Bronchial epithelial cell (primary cell): Measurements from ENCODE around the gene MDH2. TPM values are rescaled to one million over a fixed set of nuclear protein-coding genes. Genes with fewer than 3 reads are reported as not detected.
"Not testable (repeated sequence)": the region's sequence is repeated elsewhere in the genome, so short reads cannot be mapped to it uniquely, and the experiment has no call there.

Experiments
- DNase-seq: peaks from one replicate; pipeline ENCODE4 v3.0.0-alpha.2; 2010; ENCODE audit warnings: low read depth
- FAIRE-seq: peaks from 2 replicates; lab custom pipeline; 2011; peaks lifted over from hg19 to GRCh38; lab: Jason Lieb, UNC
- H3K27me3 ChIP-seq: 2 replicates; pipeline ENCODE4 v1.5.1; 2011; ENCODE audit warnings: low read length; ENCODE audit not compliant: control insufficient read depth, insufficient read depth
- H3K36me3 ChIP-seq: 2 replicates; pipeline ENCODE4 v1.5.1; 2011; ENCODE audit warnings: low read length; ENCODE audit not compliant: control insufficient read depth, insufficient read depth
- H3K4me3 ChIP-seq: 2 replicates; pipeline ENCODE4 v1.5.1; 2011; ENCODE audit warnings: mild to moderate bottlenecking, low read depth, low read length, control low read depth
- CTCF ChIP-seq: IDR thresholded peaks from 2 replicates; pipeline ENCODE4 v1.5.1; 2011; ENCODE audit warnings: mild to moderate bottlenecking, moderate library complexity, low read length, control low read depth, inconsistent platforms; ENCODE audit not compliant: insufficient read depth, severe bottlenecking
- total RNA-seq: library from RNA; depleted of rRNA; stranded (reverse); fragments of >200 nt; gene quantifications from 2 replicates; pipeline ENCODE4 v1.2.1, GENCODE V29; 2014

Gene MDH2
- total RNA-seq, 1 donor from 2014 or later, result 45.0 TPM

GRCh38 chr7:76051840-76052239 is 3.9 kb downstream of the MDH2 start:
- TF ChIP-seq CTCF, result no peak
- H3K27me3 ChIP-seq, result no peaks in the 10 kb centered on the region
- no peak for DNase-seq
- no peak overlapping the region for H3K4me3 ChIP-seq
- no peak for FAIRE-seq
- peaks cover 8% of the 10 kb centered on the region for H3K36me3 ChIP-seq

- not testable (repeated sequence) for H3K27me3 ChIP-seq, DNase-seq, FAIRE-seq, H3K4me3 ChIP-seq
- peaks cover 16% of the 10 kb centered on the region for H3K36me3 ChIP-seq
Measured at GRCh38 chr7:76052681-76053080, 4.8 kb downstream of the MDH2 start.

GRCh38 chr7:76053461-76053860 is 5.6 kb downstream of the MDH2 start:
- no peak for TF ChIP-seq CTCF
- no peak overlapping the region for H3K4me3 ChIP-seq
- H3K27me3 ChIP-seq, result no peaks in the 10 kb centered on the region
- H3K36me3 ChIP-seq, result peaks cover 22% of the 10 kb centered on the region
- DNase-seq (no peak), FAIRE-seq (no peak)

GRCh38 chr7:76054123-76055120 is 6.5 kb downstream of the MDH2 start:
- H3K36me3 ChIP-seq, result peaks cover 29% of the 10 kb centered on the region
- peak; percentile 92 for DNase-seq
- H3K27me3 ChIP-seq, result no peaks in the 10 kb centered on the region
- no peak overlapping the region for H3K4me3 ChIP-seq
- no peak for FAIRE-seq
- no peak for TF ChIP-seq CTCF

GRCh38 chr7:76056241-76056640 is 8.3 kb downstream of the MDH2 start:
- Histone ChIP-seq H3K36me3 (peaks cover 40% of the 10 kb centered on the region), H3K4me3 (no peak overlapping the region), H3K27me3 (no peaks in the 10 kb centered on the region)
- DNase-seq (no peak), FAIRE-seq (no peak)
- TF ChIP-seq CTCF, result no peak

- Histone ChIP-seq H3K36me3 (peaks cover 40% of the 10 kb centered on the region), H3K27me3 (no peaks in the 10 kb centered on the region), H3K4me3 (no peak overlapping the region)
- no peak for TF ChIP-seq CTCF
- no peak for FAIRE-seq
- no peak for DNase-seq
Measured at GRCh38 chr7:76057103-76057812, 9.4 kb downstream of the MDH2 start.
